Thyroid gland (tissue), 4 donors: ENCODE data around the gene EPB41.

Experiments used
- CTCF ChIP-seq, 6 experiments: fragments of 200-600 bp in 3 of 6; fragments of 450-650 bp in 3 of 6; sonication (generic) in 3 of 6; IDR thresholded peaks; one replicate each; pipeline ENCODE4 v1.5.1; 2016 to 2019; ENCODE audit warnings: antibody characterized with exemption in 6 of 6, mild to moderate bottlenecking in 2 of 6, inconsistent platforms in 1 of 6, moderate library complexity in 1 of 6
- POLR2A ChIP-seq, 2 donors: fragments of 450-650 bp; IDR thresholded peaks; one replicate each; pipeline ENCODE4 v1.6.1; 2017; ENCODE audit warnings: antibody characterized with exemption in 2 of 2, mild to moderate bottlenecking in 2 of 2, moderate library complexity in 1 of 2

- TF ChIP-seq CTCF (IDR thresholded peaks at IDR 0.05), result no peak
- no peak for TF ChIP-seq POLR2A (IDR thresholded peaks at IDR 0.05)
Observed at GRCh38 chr1:28896609-28896986, 17.8 kb upstream of the EPB41 start.
